Embryonic facial prominence (tissue), 1 donor: ENCODE data around the gene ZFYVE28.

Experiments
- DNase-seq: peaks from one replicate; pipeline ENCODE4 v3.0.0-alpha.2; 2016; ENCODE audit errors: extremely low spot score

ZFYVE28 gene

DNA sequence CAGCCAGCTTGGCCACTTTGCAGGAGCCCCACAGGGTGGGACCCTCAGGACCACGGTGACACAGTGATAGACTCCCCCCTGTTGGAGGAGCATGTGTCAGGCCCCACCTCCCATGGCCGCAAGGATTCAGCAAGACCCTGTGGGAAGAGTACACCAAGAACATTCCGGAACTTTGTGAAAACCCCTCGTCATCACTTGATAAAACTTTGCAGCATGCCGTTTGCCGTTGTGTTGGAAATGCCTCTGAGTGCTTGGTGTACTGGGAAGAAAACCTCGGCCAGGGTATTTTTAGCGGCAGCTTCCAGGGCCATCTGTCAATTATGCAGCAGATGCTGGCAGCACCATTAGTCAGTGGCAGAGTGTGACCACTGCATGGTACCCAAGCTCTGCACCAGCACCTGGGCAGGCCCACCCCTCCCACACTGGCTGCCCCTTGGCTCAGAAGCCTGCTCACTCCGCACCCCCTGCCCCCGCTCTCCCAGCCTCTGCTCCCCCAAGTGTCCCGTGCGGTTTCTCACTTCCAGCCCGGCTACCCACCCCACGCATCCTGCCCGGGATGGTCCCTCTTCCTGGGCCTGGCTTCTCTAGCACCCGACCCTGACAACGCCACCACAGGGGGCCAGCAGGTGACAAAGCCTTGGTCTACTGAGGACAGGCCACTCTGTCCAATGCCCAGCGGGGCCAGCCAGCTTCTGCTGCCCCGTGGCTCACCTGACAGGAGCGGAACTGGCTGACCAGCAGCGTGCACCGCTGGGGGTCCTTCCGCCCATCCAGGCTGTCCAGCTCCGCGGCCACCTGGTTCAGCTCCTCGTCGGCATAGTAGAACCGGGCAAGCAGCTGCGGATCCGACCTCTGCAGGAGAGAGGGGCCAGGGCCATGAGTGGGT is 65.0 kb downstream of the ZFYVE28 start:
- DNase-seq = no peak

DNA sequence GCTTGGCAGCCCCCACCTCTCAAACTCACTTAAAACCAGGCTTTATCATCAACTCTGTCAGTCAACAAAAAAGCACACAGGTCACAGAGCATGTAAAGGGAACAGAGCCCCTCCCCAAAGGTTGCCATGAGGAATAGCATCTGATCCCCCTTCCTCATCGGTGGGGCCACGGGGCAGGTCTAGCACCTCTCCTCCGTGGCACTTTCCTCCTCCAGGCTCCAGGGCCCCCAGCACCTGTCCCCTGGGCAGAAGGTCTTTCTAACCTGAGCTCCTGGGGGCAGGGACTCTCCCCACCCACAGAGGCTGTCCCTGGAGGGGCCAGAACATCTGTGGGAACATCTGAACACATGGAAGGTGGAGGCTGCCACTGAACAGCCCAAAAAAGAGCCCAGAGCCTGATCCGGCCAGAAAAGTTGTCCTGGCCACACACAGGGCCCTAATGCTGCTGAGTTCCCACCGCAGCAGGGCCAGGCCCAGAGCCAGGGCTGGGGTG is 65.7 kb downstream of the ZFYVE28 start:
- no peak for DNase-seq

DNA sequence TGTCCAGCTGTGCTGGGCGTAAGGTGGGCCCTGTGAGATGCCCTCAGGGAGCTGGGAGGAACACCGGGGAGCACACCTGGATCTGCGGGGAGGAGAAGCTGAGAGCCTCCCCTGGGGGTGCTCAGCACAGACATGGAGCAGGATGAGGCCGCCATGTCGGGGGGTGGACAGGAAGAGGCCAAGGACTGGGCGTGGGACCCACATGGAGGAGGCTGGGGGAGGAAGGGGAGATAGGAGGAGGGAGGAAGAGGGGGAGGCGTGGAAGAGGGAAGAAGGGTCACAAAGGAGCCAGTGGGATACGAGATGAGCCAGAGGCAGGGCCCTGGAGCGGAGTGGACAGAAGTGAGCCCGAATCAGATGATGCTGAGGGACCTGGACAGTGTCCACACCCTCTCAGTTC is 66.3 kb downstream of the ZFYVE28 start:
- no peak for DNase-seq

DNA sequence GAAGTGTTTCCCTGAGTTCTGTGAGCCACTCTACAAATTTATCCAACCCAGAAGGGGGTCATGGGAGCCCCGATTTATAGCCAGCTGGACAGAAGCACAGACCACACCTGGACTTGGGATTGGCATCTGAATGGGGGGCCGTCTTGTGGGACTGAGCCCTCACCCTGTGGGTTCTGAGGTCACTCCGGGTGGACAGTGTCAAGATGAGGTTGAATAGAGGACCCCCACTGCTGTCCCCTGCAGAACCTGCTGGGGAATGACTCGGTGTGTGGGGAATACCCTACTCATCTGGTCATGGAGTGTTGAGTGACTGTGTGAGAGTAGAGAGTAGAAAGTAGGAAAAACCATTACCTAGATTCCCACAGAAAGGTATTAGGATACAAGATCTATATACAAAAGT is 67.5 kb downstream of the ZFYVE28 start:
- DNase-seq = no peak

DNA sequence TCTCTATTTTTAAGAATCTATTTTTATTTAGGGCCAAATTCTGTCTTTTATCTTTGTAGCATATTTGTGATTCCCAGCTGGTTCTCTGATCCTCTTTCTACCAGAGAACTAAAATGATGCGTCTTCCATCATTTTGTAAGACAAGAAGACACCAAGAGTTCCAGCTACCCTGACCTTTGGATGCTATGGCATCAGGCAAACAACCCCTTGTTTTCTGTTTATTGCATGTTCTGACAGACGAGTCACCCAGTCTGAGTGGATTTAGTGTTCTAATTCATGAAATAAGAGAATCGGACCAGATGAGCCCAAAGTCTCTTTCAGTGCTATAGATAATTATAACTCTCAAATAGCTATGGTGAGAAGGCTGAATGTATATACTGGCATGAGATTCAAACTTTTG is 69.7 kb downstream of the ZFYVE28 start:
- no peak for DNase-seq

DNA sequence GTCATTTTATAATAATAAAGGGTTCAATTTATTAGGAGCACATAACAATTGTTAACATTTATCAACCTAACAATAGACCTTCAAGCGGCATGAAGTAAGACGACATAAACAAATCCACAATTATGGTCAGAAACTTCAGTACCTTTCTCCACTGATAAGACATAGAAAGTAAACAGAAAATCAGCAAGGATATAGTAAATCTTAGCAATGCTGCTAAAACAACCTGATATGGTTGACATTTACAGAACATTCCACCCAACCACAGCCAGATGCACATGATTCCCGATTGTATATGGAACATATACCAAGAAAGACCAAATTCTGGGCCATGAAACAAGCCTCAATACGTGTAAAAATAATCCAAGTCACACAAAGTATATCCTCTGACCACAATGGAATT is 71.3 kb downstream of the ZFYVE28 start:
- no peak for DNase-seq

DNA sequence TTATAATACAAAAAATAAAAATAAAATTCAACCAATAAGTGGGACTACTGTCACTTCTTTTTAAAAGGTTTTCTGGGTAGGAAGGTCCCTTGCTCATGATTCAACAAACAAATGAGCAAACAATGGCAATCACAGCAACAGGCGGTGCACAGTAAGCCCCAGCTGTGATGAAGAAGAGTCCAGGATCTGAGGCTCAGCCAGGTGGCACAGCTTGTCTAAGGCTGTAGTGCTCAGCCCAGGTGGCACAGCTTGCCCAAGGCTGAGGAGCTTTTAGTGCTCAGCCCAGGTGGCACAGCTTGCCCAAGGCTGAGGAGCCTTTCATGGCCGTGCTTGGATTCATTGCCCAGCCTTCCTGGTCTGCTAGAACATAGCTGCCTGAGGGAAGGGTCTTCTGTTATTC is 75.0 kb downstream of the ZFYVE28 start:
- DNase-seq = no peak

DNA sequence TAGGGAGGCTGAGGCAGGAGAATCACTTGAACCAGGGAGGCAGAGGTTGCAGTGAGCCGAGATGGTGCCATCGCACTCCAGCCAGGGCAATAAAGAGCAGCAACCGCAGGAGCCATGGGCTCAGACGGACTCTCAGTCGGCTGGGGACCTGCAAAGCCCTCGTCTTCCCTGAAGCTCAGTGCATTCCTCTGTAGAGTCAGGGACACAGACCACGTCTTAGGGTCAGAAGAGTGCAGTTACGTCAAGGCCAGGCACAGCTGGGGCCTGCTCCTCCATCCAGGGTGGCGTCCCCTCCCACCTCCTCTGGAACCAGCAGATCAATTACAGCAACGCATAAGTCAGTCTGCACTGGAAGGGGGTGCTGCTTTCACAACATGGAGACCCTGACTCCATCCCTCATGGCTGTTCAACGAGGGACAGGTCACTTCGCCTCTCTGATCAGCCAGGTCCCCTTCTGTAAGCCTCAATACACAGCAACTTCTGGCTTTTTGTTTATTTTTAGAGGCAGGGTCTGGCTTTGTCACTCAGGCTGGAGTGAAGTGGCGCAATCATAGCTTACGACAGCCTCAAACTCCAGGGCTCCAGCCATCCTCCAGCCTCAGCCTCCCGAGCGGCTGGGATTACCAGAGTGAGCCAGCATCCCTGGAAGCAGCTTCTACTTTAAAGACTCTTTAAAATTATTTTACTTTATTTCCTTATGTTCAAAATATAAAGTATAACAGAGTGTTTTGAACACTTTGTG is 76.4 kb downstream of the ZFYVE28 start:
- DNase-seq = no peak

DNA sequence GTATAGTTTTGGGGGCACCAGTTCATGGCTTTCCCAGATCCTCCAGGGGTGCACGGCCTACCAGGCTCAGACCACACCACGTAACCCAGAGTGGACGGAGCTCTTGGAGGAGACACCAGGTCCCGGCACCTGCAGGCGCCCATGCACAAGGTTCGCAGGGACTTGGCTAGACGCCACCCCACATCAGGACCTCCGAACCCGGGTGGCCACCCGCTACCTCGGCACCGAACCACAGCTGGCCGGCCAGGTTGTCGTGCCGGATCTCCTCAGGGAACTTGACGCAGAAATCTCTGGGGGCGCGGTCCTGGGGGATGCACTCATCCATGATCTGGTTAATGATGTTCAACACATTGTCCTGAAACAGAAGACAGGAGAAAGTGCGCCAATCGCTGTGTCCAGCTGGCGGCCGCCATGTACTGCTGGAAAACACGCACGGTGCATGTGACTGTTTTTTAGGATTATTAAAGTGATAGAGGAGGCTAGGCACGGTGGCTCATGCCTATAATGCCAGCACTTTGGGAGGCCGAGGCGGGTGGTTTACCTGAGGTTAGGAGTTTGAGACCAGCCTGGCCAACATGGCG is 77.1 kb downstream of the ZFYVE28 start:
- no peak for DNase-seq

DNA sequence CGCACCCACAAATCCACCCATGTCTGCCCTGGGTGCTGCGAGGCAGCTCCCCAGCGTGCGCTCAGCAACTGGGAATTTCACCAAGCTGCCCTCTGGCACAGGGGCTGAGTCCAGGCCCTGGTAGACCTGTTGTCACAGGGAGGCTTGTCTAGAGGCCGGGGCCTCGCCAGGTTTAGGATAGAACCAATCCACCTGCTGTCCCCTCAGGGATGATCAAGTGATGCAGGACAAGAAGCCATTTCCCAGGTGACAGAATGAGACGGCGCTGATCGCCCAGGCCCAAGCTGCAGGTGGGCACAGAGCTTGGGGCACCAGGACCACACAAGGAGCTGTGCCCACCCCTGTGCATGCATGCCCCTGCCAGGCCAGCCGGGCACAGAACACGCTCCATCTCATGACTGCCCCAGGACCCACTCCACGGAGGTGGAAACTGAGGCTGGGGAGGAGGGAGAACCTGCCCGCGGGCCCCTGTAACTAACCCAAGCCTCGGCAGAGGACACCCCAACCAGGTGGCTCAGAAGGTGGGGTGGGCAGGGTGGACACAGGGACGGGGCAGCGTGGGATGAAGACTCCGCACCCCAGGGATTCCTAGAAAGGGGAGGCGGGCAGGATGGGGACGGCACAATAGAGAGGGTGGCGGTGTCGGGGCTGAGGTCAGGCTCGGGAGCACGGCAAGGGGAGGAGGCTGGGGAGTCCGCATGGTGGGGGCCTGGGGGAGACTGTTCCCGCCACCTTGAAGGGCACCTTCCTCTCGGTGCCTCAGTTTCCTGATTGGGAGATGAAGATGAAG is 78.0 kb downstream of the ZFYVE28 start:
- DNase-seq = no peak

DNA sequence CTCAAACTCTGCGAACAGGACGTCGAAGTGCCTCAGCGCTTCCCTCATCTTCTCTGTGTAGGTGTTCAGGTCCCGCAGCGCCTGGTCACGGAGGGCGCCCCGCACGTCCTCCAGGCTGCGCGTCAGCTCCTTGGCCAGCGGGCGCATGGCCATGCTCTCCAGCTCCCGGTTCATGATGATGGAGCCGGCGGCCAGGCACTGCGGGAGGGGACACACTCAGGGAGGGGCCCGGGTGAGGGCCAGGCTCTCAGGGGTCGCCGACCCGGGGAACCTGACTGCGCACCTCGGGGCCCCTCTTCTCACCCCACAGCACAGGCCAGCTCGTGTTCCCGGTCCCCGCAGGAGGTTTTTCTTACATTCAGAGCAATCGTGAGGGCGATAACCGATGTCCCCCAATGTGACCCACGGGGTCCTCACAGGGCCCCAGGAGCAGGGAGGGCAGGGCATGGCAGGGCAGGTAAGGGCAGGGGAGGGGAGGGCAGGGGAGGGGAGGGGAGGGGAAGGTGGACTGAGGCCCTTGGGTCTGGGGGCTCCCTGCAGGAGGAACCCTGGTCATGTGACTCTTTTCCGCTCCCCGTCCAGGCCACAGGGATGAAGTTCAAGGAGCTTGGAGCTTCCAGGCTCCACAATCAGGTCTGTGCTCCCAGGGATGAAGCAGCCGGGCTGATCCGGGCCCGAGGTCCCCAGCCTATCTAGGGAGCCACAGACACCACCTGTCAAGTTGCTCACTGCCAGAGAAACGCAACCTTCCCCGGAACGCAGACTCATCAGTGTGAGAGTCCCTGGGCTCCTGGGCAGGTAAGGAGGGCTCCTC is 78.8 kb downstream of the ZFYVE28 start:
- no peak for DNase-seq

DNA sequence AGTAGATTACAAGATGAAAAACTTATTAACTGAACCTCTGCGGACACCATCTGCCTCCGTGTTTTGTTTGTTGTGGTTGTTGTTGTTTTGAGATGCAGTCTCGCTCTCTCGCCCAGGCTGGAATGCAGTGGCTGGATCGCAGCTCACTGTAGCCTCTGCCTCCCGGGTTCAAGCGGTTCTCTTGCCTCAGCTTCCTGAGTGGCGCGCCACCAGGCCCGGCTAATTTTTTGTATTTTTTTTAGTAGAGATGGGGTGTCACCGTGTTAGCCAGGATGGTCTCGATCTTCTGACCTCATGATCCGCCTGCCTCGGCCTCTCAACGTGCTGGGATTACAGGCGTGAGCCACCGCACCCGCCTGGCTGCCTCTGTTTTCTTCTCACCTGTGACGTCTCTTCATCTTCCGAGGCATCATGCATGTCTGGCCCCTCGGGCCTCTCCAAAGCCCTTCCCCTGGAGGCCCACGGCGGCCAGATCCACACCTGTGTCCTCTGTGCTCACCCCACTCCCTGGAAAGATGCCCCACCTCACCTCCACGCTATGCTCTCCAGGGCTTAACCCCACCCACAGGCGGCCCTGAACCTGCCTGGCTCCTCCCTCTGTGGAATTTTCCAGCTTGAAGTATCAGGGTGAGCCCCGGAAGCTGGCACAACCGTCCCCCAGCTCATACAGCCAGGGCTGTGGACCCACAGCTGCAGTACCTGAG is 79.5 kb downstream of the ZFYVE28 start:
- DNase-seq = no peak

DNA sequence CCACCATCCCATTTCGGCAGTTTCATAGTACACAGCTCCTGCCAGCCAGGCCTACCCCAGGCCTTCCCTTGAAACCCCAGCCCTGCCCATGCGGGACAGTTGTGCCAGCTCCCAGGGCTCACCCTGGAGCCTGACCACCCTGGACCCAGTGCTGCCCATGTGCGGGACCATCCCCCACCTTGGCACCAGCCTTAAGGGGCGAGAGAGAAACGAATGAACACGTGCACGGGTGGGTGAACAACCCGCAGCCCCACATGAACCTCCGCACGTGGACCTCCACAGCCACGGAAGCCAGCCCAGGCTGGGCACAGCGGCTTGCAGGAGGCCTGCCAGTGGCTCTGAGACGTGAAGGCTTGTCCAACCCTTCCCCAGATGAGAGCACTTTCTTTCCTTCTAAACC is 80.5 kb downstream of the ZFYVE28 start:
- no peak for DNase-seq

DNA sequence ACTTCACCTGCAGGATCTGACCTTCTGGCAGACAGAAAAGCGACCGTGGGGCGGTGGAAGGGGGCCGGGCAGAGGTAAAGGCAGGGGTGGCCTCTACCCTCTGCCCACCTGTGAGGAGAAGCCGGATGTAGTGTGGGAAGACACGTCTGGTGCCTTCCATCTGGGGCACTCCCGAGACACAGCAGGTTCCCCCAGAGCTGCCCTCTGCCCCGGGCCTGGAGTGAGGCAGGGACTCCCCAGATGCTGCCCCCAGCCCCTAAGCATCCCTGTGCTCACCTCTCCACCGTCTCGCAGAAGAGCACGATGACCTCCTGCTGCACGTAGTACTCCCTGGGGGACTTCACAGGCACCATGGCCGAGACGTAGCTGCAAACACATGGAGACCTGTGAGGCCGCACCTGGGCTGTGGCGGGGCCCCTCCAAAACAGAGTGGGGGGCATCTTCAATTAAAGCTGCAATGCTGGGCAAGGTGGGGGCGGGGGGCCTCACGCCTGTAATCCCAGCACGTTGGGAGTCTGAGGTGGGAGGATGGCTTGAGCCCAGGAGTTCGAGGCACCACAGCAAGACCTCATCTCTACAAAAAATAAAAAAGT is 81.2 kb downstream of the ZFYVE28 start:
- DNase-seq = no peak

DNA sequence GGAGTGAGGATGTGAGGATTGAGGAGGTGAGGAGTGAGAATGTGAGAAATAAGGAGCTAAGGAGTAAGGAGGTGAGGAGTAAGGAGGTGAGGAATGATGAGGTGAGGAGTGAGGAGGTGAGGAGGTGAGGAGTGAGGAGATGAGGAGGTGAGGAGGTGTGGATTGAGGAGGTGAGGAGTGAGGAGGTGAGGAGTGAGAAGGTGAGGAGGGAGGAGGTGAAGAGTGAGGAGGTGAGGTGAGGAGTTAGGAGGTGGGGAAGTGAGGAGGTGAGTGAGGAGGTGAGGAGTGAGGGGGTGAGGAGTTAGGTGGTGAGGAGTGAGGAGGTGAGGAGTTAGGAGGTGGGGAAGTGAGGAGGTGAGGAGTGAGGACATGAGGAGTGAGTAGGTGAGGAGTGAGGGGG is 81.8 kb downstream of the ZFYVE28 start:
- DNase-seq = no peak

DNA sequence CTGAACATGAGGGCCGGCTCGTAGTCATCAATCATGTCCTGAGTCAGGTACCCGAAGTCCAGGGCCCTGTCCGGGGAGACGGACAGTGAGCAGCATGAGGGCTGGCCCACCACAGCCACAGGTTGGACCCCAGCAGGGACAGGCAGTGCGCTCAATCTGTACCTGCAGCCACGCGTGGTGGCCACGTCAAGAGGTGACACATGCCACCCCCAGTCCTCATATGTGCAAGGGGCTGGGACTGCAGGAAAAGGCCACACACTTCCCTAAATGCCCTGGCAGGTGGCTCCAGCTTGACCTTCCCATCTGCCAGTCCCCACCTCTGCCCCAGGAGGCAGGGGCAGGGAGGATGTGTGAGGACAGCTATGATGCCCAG is 82.7 kb downstream of the ZFYVE28 start:
- no peak for DNase-seq

DNA sequence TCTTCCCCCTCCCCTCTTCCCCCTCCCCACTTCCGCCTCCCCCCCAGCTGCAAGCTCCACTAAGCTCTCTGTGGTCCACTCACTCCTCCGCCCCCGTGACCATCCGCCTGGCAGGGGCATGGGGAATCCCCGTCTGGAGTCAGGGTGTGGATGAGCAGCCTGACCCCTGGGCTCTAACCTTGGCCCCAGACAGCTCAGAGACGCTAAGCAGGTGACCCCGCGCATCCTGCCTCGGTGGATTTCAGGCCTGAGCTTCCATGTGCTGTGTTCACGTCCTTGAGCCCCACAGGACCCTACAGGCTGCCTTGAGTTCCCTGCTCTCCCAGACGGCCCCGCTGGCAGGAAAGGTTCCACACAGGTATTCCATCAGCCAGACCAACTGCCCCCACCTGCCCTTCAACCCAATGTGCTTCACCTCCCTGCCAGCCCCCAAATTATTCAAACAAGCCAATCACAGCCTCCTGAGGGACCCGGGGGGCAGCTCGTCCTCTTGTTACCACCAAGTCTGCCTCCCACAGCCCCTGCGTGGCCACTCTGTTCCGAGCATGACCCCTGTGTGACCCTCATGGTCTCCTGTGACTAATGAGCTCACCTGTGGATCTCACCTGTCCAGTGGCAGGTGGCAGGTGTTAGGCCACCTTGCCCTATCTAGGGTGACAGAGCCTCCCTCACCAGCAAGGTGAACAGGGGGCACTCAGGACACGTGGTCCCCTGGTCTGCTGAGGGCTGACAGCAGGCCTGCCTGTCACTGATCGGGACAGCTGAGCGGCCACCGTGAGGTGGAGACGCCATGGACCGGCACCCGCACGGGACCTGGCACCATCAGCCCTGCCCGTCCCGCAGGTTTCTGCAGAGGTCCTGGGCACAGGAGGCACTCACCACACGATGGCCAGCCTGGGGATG is 83.4 kb downstream of the ZFYVE28 start:
- DNase-seq = no peak

DNA sequence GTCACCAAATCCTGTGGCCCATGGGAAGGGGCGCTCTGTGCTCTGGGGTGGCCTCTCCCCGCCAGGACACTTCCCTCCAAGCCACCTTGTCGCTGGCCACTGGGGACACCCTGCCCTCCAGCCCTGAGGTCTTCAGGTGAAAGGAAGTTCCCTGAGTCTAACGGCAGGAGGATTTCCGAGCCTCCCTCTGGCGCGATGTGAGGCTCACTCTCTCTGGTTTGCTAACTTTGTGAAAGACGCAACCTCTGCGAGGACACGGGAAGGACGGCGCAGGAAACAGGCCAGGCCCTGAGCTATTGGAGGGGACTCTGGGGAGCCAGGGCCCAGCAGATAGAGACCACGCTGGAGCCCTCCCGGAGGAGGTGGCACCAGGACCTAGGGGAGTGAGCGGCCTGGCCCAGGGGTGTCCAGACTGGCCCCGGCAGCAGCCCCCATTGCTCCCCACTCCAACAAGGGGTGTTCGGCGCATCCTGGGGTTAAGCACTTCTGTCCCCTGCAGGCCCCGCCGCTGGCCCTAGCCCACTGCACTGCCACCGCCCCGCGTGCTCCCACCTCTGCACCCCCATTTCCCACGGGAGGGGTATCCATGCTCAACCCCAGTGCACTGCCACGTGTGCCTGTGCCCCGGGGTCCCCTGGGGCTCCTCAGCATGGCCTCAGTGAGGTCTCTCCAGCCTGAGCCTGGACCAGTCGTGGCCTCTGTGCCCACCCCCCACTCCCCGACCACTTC is 84.4 kb downstream of the ZFYVE28 start:
- no peak for DNase-seq
